Activated CD4-positive, alpha-beta T cell treated with anti-CD3 and anti-CD28 coated beads, Interleukin-2, amount 50 U/mL, for 16 hours (primary cell): ENCODE measurements around the gene YIPF2.
"Not testable (repeated sequence)": the region's sequence is repeated elsewhere in the genome, so short reads cannot be mapped to it uniquely, and the experiment has no call there.

Experiments
- DNase-seq: peaks from one replicate; pipeline ENCODE4 v3.0.0-alpha.2; 2020

YIPF2 gene

DNA sequence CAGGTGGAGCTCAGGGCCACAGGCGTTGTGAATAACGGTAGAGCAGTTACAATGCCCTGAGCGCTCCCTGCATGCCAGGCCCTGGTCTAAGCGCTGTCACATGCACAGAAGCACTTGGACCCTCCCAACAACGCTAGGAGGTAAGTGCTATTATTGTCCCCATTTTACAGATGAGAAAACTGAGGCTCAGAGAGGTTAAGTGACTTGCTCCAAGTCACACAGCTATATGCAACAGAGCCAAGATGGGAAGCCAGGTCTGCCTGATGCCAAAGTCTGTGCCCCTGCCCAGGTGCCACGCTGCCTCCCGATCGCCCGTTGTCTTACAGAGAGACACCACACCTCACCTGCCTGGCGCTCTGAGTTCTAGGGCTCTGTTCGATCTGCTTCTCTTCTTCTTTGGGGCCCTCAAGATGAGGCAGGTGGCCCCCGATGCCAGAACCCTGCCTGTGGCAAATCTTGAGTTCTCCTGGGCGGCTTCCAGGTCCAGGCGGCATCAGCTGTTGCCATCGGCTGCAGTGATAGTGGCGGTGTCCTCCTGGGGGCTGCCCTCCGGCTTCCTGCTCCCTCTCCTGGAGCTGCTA, 20.0 kb downstream of the YIPF2 start:
- DNase-seq = no peak

DNA sequence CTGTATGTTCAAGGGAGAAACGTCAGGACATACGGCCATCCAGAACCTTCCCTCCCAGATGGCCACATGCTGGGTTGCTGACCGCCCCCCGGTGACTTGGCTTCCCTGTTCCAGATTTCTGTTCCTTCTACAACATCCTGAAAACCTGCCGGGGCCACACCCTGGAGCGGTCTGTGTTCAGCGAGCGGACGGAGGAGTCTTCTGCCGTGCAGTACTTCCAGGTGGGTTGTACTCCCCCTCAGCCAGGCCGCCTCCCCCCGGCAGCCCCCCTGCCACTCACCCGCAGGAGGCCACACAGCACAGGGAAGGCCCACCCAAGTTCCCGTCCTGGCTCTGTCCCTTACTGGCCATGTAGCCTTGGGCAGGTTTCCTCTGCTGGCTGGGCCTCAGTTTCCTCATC, 20.5 kb downstream of the YIPF2 start:
- no peak for DNase-seq

GRCh38 chr19:10899151-10899653, 29.2 kb downstream of the YIPF2 start:
- no peak for DNase-seq

DNA sequence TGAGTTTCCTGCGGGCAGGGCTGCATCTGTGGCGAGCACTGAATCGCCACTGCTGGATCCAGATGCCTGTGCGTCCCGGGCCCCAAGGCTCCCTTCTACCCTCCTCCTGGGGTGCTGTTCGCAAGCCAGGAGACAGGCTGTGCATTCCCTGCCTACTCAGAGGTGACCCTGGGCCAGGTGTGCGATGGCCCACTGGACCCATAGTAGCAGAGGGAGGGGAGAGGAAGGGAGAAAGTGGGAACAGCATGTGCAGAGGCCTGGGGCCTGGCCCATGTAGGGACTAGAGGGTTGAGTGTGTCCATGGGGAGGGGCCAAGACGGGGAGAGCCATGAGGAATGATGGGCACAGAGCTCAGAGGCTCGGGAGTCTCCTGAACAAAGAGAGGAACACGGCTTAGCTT, 29.8 kb downstream of the YIPF2 start:
- DNase-seq = no peak

DNA sequence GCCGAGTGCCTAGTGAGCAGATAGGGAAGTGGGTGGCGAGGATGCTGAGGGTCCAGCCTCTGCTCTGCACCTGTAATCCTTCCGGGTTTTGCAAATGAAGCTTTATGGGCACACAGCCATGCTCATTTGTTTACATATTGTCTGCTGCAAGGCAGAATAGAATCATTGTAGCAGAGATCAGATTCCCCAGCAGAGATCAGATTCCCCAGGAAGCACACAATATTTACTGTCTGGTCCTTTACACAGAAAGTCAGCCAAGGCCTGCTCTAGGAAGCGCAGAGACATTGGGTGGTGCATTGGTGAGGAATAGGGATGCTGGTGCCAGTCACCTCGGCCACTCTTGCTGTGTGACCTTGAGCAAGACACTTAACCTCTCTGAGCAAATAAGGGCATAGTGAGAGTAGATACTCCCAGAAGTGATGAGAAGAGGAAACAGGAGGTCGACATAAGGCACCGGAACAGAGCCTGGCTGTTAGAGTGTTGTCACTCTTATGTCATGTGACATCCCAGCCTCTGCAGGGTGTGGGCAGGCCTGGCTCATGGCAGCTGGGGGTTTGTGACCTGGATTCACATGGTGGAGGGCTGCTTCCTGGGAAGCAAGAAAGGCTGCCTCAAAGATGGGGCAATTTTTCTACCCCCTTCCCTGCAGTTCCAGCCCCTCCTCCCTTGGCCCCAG, 31.4 kb downstream of the YIPF2 start:
- DNase-seq = no peak

- no peak for DNase-seq
Observed at GRCh38 chr19:10895920-10896319, 32.5 kb downstream of the YIPF2 start.

DNA sequence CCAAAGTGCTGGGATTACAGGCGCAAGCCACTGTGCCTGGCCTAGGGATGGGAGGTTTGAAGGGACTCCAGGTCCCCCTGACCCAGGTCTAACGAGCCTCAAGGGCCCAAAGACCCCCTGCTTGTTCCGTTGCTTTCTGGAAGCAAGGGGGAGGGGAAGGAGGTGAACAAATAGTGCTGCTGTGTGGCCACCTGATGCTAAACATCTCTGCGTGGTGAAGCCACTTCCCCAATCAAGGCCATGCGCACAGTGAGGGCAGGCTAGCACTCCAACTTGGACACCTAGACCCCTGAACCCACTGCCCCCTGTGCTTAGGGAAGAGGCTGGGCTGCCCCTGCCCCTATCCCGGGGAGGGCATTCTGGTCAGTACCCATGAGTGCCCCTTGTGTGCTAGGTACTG, 33.1 kb downstream of the YIPF2 start:
- DNase-seq = no peak

GRCh38 chr19:10894911-10895213, 33.6 kb downstream of the YIPF2 start:
- no peak for DNase-seq

DNA sequence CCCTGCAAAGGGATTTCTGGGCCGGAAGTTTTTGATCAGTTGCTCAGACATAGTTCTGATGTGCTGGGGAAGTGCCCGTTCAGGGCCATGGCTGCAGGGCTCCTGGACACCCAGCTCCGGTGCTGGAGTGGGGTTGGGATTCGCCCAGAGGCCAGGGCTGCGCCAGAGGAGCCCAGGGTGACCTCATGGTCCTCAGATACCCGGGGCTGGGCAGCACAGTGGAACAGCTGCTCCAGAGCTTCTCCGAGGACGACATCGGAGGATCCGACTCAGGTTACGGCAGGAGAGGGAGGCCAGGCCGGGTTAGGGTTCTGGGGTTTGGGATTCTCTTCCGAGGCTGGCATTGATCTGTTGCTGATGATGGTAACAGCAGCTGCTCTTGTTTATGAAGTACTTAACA, 36.2 kb downstream of the YIPF2 start:
- no peak for DNase-seq

GRCh38 chr19:10891405-10892086, 36.9 kb downstream of the YIPF2 start:
- no peak for DNase-seq

DNA sequence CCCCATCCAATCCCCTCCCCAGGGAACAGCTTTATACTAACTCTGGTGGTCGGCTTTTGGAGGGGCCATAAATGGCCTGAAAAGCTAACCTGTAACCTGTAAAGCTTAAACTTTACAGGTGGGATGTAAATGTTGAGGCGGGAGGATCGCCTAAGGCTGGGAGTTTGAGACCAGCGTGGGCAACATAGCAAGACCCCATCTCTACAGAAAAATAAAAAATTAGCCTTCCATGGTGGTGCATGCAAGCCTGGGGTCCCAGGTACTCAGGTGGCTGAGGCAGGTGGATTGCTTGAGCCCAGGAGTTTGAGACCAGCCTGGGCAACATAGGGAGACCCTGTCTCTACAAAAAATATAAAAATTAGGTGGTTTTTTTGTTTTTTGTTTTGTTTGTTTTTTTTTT, 38.6 kb downstream of the YIPF2 start:
- DNase-seq = no peak

GRCh38 chr19:10888421-10888866, 40.0 kb downstream of the YIPF2 start:
- DNase-seq = no peak

DNA sequence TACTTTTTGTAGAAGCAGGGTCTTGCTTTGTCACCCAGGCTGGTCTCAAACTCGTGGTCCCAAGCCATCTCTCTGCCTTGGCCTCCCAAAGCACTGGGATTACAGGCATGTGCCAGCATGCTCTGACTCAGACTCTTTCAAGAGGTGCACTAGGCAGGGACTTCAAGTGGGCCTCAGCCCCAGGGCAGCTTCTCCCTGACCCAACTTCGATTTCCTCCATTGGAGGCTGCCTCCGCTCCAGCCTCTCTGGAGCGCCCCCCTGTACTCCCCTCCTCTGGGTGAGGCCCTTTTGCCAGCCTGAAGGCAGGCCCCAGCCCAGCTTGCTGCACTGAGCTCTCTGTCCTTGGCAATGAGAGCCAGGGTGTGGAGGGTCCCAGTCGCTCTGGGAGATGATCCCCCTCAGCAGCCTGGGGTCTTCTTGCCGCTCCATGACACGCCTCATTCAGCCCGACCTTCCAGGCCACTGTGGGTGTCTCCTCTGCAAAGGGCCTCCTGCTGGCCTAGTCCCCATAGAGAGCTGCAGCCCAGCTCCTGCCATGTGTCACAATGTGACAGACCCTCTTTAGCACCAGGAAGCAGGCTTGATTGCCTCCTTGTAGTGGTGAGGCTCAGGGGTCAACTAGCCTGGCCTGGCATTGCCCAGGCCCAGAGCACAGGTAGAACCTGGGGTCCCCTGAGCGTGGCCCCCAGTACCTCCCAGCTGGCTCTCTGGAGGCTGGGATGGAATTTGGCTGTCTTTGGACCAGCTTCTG, 40.6 kb downstream of the YIPF2 start:
- no peak for DNase-seq

DNA sequence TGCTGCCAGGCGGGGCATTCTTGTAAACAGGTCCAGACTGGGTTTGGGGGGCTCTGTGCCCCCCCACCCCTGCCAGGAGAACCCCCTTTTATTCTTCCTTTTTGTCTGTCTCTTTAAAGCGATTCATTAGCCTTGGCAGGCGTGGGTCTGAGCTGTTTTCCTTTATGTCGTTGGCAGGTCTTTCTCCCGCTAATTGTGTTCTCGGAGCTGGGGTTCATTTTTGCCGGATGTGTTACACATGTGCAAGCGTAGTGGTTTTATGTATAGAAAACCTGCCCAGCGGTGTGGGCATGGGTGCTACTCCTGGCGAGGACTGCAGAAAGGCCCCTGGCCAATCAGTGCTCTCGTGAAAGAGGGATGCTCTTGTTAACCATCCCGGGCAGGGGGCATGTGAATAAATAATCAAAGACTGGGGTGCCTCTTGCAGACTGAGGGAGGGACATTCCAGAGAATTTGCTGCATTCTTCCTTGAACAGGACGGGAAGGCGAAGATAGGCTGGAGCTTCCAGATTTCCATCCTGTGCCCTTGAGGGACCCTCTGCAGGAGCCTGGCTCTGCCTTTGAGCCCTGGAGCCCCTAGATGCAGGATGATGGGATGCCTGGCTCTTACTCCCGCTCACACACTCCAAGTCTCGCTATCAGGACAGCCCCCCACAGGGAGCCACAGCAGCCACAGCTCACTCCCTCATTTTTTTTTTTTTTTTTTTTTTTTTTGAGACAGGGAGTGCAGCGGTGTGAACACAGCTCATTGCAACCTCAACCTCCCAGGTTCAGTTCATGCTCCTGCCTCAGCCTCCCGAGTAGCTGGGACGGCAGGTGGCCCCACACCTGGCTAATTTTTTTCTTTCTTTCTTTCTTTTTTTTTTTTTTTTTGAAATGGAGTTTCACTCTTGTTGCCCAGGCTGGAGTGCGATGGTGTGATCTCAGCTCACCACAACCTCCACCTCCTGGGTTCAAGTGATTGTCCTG, 43.0 kb downstream of the YIPF2 start:
- DNase-seq = no peak

GRCh38 chr19:10884274-10884673, 44.2 kb downstream of the YIPF2 start:
- DNase-seq = no peak

GRCh38 chr19:10882108-10882457, 46.4 kb downstream of the YIPF2 start:
- no peak for DNase-seq

GRCh38 chr19:10881403-10882107, 46.9 kb downstream of the YIPF2 start:
- DNase-seq = no peak

DNA sequence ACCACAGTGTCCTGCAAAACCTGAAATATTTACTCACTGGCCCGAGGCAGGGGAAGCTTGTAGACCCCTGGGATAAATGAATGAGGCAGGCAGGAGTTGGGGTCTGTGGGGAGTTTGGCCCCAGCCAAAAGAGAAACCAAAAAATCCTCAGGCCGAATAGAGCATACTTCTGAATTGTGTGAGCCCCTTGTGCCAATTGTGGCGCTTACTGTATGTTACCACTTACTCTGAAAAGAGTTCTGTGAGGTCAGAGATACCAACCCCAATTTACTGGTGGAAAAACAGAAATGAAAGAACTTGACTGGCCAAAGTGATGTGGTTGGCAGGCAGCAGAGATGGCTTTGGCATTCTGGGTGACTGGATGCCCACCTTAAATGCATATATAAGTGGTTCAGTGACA, 50.2 kb downstream of the YIPF2 start:
- no peak for DNase-seq

DNA sequence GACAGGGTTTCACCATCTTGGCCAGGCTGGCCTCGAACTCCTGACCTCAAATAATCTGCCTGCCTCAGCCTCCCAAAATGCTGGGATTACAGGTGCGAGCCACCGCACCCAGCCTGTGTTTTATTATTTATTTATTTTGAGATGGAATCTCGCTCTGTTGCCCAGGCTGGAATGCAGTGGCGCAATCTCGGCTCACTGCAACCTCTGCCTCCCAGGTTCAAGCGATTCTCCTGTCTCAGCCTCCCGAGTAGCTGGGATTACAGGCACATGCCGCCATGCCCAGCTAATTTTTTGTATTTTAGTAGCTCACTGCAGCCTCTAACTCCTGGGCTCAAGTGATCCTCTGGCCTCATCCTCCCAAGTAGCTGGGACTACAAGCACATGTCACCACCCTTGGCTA, 50.8 kb downstream of the YIPF2 start:
- DNase-seq = not testable (repeated sequence)

DNA sequence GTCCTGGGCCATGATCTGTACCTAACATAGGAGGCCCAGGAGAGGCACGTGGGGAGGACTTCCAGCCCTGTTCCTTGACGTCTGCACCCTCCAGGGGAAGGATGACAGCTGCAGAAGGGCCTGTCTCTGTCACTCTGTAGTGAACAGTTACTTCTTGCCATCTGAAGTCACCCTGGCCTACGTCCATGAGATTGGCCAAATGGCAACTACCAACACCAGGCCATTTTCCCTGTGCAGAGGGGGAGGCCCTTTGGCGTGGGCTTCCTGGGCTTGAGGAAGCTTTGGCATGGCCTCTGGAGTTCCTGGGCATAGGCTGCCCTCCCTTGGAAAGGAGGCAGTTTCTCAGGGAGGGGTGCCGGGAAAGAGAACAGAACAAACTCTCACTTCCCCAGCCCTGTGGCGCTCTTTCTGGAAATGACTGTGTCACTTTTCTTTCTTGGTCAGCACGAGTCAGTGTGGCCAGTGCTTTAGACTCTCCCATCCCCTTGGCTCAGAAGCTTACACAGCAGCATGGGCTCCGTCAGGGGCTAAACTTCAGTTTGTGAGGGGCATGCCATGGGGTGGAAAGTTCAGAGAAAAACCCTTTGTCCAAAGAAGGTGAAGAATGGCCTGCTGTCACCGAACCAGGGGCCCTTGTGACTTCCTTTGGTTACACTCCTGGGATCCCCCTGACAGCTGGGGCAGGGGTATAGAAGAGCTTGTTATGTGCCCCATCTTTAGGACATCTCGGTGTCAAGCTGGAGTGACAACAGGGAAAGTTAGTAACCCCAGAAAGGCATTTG, 51.8 kb downstream of the YIPF2 start:
- DNase-seq = peak; percentile 65

DNA sequence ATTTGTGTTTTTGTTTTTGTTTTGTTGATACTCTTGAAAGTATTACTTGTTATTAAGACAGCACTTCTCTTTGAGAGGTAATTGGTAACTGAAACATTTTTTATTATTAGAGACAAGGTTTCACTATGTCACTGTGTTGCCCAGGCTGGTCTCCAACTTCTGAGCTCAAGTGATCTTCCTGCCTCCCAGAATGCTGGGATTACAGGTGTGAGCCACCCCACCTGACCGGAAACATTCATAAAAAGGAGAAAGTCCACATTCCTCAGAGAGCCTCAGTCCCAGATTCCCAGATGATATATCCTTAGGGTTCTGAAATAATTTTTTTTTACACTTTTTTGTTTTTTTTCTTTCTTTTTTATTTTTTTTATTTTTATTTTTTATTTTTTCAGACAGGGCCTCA, 54.4 kb downstream of the YIPF2 start:
- no peak for DNase-seq
